Smooth muscle cell (in vitro differentiated cells): ENCODE data around the gene GCN1. TPM values are rescaled to one million over a fixed set of nuclear protein-coding genes. Genes with fewer than 3 reads are reported as not detected.

Source experiments
- DNase-seq: peaks from one replicate; lab custom pipeline; 2025; ENCODE audit not compliant: unreplicated experiment; lab: John Stamatoyannopoulos, UW
- H2AFZ ChIP-seq: fragments of 200-600 bp; sonication (generic); 2 replicates; pipeline ENCODE4 v1.6.0; 2016; ENCODE audit warnings: antibody characterized with exemption, low read depth, mild to moderate bottlenecking
- H3F3A ChIP-seq: fragments of 200-600 bp; sonication (generic); 2 replicates; pipeline ENCODE4 v1.6.0; 2017; ENCODE audit warnings: antibody characterized with exemption, low read depth
- H3K27ac ChIP-seq: fragments of 200-600 bp; sonication (generic); 2 replicates; pipeline ENCODE4 v1.5.1; 2016; ENCODE audit warnings: low read depth, mild to moderate bottlenecking
- H3K27me3 ChIP-seq: fragments of 200-600 bp; sonication (generic); 2 replicates; pipeline ENCODE4 v1.6.1; 2016; ENCODE audit warnings: low read depth, mild to moderate bottlenecking
- H3K36me3 ChIP-seq: fragments of 200-600 bp; sonication (generic); 2 replicates; pipeline ENCODE4 v1.5.1; 2016; ENCODE audit warnings: low read depth
- H3K4me1 ChIP-seq: fragments of 200-600 bp; sonication (generic); 2 replicates; pipeline ENCODE4 v1.5.1; 2016; ENCODE audit warnings: low read depth
- H3K4me2 ChIP-seq: fragments of 200-600 bp; sonication (generic); 2 replicates; pipeline ENCODE4 v1.6.0; 2016; ENCODE audit warnings: mild to moderate bottlenecking
- H3K4me3 ChIP-seq: fragments of 200-600 bp; sonication (generic); 2 replicates; pipeline ENCODE4 v1.5.1; 2016; ENCODE audit warnings: mild to moderate bottlenecking
- H3K79me2 ChIP-seq: fragments of 200-600 bp; sonication (generic); 2 replicates; pipeline ENCODE4 v1.6.0; 2016; ENCODE audit warnings: low read depth, mild to moderate bottlenecking
- H3K9ac ChIP-seq: fragments of 200-600 bp; sonication (generic); 2 replicates; pipeline ENCODE4 v1.6.0; 2016; ENCODE audit warnings: low read depth
- H3K9me3 ChIP-seq: fragments of 200-600 bp; sonication (generic); replicated peaks from 2 replicates; pipeline ENCODE4 v1.5.1; 2016; ENCODE audit warnings: low read depth
- H4K20me1 ChIP-seq: fragments of 200-600 bp; sonication (generic); 2 replicates; pipeline ENCODE4 v1.6.0; 2016; ENCODE audit warnings: low read depth
- WGBS: methylation state at CpG from one replicate; pipeline ENCODE4 v1.1.7; 2016; ENCODE audit warnings: low lambda C conversion rate; 5-methylcytosine and 5-hydroxymethylcytosine counted together
- polyA plus RNA-seq: library from polyadenylated mRNA; unstranded; fragments of >200 nt; fragmentation: Nextera tagmentation; extraction: Ambion mirVana; gene quantifications from 2 replicates; pipeline ENCODE4 v1.2.1, GENCODE V29; 2016
- total RNA-seq: library from RNA; depleted of rRNA; stranded (reverse); fragments of >200 nt; gene quantifications from 2 replicates; pipeline ENCODE4 v1.2.3, GENCODE V29; 2014
- TF ChIP-seq, protein P1 (sequence below): fragments of 200-600 bp; sonication (generic); IDR thresholded peaks from 2 replicates; pipeline ENCODE4 v1.5.1; 2017; ENCODE audit warnings: borderline replicate concordance, mild to moderate bottlenecking, antibody characterized with exemption; ENCODE audit not compliant: insufficient read depth, poor library complexity, severe bottlenecking

GCN1 gene
- total and polyA plus RNA-seq, 2 experiments from 2014 or later = 31.6 to 44.3 TPM

DNA sequence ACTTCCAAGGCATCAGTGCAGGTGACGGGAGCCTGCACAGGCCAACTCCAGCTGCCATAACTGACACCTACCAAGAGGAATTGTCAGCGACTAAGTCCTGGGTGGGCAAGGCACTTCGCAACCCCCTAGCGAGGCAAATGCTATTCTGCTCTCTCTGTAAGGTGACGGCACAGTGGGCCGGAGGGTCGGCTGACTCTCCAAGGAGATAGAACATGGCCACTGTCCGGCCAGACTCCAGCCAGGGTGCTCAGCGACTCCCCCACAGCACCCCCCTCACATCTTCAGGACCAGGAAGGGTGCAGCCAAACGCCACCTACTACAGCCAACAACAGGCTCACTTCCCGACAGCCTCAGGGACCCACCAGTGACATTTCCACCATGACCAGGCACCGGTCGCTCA lies 91.1 kb downstream of the GCN1 start:
- no peak overlapping the region for H2AFZ ChIP-seq
- no peak overlapping the region for H3K4me3 ChIP-seq
- no peaks in the 10 kb centered on the region for H3K4me1 ChIP-seq
- H3K9ac ChIP-seq = no peak overlapping the region
- H3K27ac ChIP-seq = no peak overlapping the region
- no peak overlapping the region for H3K4me2 ChIP-seq
- no peak for DNase-seq
- peaks cover 67% of the 10 kb centered on the region for H3K79me2 ChIP-seq
- no peaks in the 10 kb centered on the region for H3K9me3 ChIP-seq
- no peaks in the 10 kb centered on the region for H3K36me3 ChIP-seq
- peaks cover 95% of the 10 kb centered on the region for H4K20me1 ChIP-seq
- no peaks in the 10 kb centered on the region for H3K27me3 ChIP-seq
- no peaks in the 10 kb centered on the region for H3F3A ChIP-seq
- WGBS = 98% methylated on average over 13 of the region's 13 CpGs
- TF ChIP-seq, protein P1, sequence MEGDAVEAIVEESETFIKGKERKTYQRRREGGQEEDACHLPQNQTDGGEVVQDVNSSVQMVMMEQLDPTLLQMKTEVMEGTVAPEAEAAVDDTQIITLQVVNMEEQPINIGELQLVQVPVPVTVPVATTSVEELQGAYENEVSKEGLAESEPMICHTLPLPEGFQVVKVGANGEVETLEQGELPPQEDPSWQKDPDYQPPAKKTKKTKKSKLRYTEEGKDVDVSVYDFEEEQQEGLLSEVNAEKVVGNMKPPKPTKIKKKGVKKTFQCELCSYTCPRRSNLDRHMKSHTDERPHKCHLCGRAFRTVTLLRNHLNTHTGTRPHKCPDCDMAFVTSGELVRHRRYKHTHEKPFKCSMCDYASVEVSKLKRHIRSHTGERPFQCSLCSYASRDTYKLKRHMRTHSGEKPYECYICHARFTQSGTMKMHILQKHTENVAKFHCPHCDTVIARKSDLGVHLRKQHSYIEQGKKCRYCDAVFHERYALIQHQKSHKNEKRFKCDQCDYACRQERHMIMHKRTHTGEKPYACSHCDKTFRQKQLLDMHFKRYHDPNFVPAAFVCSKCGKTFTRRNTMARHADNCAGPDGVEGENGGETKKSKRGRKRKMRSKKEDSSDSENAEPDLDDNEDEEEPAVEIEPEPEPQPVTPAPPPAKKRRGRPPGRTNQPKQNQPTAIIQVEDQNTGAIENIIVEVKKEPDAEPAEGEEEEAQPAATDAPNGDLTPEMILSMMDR = no peak

GRCh38 chr12:120103044-120103338 lies 91.5 kb downstream of the GCN1 start:
- peaks cover 91% of the 10 kb centered on the region for H4K20me1 ChIP-seq
- TF ChIP-seq, protein P1 = no peak
- H3F3A ChIP-seq = no peaks in the 10 kb centered on the region
- H3K4me1 ChIP-seq = no peaks in the 10 kb centered on the region
- no peak overlapping the region for H2AFZ ChIP-seq
- H3K79me2 ChIP-seq = peaks cover 63% of the 10 kb centered on the region
- H3K36me3 ChIP-seq = no peaks in the 10 kb centered on the region
- no peak overlapping the region for H3K4me2 ChIP-seq
- 97% methylated on average over 11 of the region's 11 CpGs for WGBS
- H3K9ac ChIP-seq = no peak overlapping the region
- H3K27me3 ChIP-seq = no peaks in the 10 kb centered on the region
- DNase-seq = no peak
- H3K9me3 ChIP-seq = no peaks in the 10 kb centered on the region
- H3K4me3 ChIP-seq = no peak overlapping the region
- no peak overlapping the region for H3K27ac ChIP-seq

DNA sequence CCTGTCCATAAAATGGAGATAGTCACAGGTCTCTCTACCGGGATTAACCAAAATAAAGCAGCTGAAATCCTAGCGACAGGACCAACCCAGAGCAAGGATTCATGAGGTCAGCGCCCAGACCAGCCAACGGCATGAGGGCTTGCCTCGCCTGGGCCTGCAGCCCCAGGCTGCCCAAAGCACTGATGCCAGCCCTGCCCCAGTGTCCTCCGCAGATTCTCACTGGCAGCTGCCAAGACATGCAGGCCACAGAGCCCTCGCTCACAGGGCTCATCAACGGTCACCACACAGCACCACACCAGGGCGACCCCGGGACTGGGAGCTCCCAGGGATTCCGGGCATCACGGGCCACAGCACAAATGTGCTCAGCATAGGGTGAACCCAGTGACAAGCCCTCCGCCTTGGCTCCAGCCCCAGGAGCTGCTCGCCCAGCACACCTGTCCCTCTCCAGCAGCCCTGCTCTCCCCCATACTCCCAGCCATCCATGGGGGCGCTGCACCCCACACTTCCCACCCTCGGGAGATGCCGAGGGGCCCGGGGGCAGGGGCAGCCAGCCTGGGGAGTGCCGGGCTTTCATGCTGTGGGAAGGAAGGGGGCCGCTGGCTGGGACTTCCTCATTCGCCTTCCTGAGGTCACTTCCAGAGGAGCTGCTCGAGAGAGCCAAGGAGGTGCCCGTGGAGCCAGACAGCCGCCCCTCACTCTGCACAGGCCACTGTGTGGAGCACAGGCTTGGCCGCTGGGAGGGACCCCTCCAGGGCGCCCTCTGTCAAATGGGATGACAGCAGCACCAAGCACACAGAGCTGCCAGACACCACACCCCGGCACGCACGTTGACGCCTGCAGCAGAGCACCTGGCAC lies 92.1 kb downstream of the GCN1 start:
- H3K4me3 ChIP-seq = no peak overlapping the region
- H3K9me3 ChIP-seq = no peaks in the 10 kb centered on the region
- no peak for DNase-seq
- H3K9ac ChIP-seq = no peak overlapping the region
- H4K20me1 ChIP-seq = peaks cover 86% of the 10 kb centered on the region
- H3K79me2 ChIP-seq = peaks cover 58% of the 10 kb centered on the region
- H3F3A ChIP-seq = no peaks in the 10 kb centered on the region
- H3K4me1 ChIP-seq = no peaks in the 10 kb centered on the region
- H2AFZ ChIP-seq = no peak overlapping the region
- TF ChIP-seq, protein P1 = no peak
- H3K4me2 ChIP-seq = no peak overlapping the region
- no peaks in the 10 kb centered on the region for H3K36me3 ChIP-seq
- WGBS = 97% methylated on average over 29 of the region's 30 CpGs
- no peaks in the 10 kb centered on the region for H3K27me3 ChIP-seq
- H3K27ac ChIP-seq = no peak overlapping the region

- no peak for DNase-seq
- TF ChIP-seq, protein P1 = no peak
- H3K9ac ChIP-seq = no peak overlapping the region
- no peak overlapping the region for H3K27ac ChIP-seq
- H4K20me1 ChIP-seq = peaks cover 84% of the 10 kb centered on the region
- no peaks in the 10 kb centered on the region for H3F3A ChIP-seq
- 79% methylated on average over 13 of the region's 13 CpGs for WGBS
- H3K4me2 ChIP-seq = no peak overlapping the region
- H3K4me3 ChIP-seq = no peak overlapping the region
- H3K4me1 ChIP-seq = no peaks in the 10 kb centered on the region
- no peak overlapping the region for H2AFZ ChIP-seq
- peaks cover 50% of the 10 kb centered on the region for H3K79me2 ChIP-seq
- H3K36me3 ChIP-seq = no peaks in the 10 kb centered on the region
- no peaks in the 10 kb centered on the region for H3K27me3 ChIP-seq
- no peaks in the 10 kb centered on the region for H3K9me3 ChIP-seq
Measured at GRCh38 chr12:120101617-120102016, 92.9 kb downstream of the GCN1 start.
